GM13976 (cell line): ENCODE results near the gene CLEC4E.

Experiments used
- DNase-seq: peaks from one replicate; pipeline ENCODE4 v3.0.0; 2012; ENCODE audit warnings: low spot score
- CTCF ChIP-seq: IDR thresholded peaks from 2 replicates; pipeline ENCODE4 v1.5.1; 2012; ENCODE audit warnings: borderline replicate concordance, mild to moderate bottlenecking; ENCODE audit not compliant: insufficient read depth; ENCODE audit errors: extremely low read depth, missing control alignments, control extremely low read depth
- in situ Hi-C: fragments of 300-500 bp; cut with MboI; formaldehyde crosslinking; loops from one replicate; pipeline ENCODE4 v1.12.0; 2022; ENCODE audit warnings: low sequenced_read_pairs, mixed read lengths, inconsistent platforms; ENCODE audit not compliant: unreplicated experiment

The CLEC4E gene

DNA sequence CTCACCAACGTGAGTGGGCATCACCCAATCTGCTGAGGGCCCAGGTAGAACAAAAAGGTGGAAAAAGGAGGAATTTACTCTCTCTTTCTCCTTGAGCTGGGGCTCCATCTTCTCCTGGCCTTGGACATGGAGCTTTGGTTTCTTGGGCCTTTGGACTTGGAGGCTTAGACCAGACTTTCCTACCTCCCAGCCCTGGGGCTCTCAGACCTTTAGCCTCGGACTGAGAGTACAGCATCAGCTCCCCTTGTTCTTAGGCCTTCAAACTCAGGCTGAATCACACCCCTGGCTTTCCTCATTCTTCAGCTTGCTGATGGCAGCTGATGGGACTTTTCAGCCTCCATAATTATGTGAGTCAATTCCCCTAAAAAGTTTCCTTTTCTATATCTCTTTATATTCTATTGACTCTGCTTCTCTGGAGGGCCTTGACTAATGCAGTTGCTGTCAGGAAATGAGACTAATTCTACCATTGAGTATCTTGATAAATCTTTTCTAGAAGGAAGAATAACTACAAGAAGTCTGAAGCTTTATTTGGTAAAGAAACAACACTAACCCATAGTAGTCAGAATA lies 15.9 kb upstream of the CLEC4E start:
- DNase-seq: no peak
- TF ChIP-seq CTCF: no peak
- in situ Hi-C loops: no loop called here

DNA sequence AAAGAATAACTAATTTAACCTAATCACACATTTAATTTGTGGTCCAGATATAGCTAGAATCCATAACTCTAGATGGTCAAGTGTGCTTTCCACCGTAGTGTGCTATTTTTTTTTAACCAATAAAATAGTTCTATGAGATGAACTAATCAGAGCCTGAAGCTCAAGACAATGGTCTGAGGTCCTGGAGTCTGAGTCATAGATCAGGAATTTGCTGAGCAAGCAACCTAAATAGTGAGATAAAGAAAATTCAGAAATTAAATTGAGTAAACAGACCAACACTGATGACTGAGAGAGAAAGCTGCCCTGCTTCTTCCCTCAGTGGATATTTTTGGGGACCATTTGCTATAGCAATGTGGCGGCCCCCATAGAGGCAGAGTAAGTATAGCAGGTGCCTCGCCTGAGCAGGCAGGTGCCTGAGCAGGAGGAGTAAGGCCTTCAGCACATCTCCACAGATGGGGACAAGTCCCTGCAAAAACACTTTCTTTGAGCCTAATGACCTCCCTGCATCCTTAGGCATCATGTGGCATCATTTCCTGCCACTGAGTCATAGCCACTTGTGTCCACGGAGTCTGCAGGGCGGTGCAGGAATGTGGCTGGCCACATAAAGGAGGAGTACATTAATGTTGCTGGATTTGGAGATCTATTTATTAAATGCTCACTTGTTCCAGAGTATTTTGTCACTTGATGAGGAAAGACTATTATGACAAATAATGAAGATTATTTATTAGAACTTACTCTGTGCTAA lies 13.9 kb upstream of the CLEC4E start:
- in situ Hi-C loops: no loop called here
- TF ChIP-seq CTCF: no peak
- no peak for DNase-seq

DNA sequence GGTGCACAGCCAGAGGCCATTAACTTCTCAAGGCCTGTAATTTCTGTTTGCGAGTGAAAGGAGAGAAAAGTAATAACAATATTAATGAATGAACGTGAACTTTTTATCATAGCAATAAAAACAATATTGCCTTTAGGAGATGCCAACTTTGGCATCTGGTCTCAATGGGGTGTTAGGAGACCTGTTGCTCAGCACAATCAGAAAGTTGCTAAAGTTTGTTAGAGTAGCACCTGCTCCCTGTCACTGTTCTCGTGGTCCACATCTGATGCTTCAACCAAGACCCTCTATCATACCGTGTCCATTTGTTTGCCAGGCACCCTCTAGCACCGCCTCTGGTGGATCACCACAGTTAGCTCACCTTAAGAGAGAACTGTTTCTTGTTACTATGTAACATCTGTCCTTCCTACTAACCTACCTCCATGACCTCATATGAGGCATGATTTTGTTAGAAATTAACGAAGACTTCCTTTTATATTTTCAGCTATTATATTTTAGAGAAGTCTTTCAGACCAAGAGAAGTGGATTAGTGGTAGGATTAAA lies 12.5 kb upstream of the CLEC4E start:
- no peak for DNase-seq
- TF ChIP-seq CTCF: no peak
- in situ Hi-C loops: no loop called here

DNA sequence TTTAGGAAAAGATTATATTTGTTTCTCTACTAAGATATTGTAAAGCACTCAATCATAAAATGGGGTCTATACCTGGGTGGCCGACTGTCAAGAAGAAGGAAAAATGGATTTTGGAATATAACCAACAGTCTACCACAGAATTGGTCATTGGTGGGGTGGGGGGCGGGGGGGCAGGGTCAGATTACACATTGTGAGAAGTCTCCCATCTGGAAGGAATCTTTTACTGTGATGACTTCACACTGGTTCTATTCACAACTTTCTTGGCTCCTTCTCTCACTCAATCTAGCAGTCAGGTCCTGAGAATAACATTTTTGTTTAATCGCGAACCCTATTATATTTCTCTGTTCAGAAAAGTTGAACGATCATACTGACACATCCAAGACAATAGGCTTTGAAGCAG lies 8.7 kb upstream of the CLEC4E start:
- no peak for TF ChIP-seq CTCF
- in situ Hi-C loops: loop anchor here (25.0 kb wide), 1 partner anchor 338 kb away; no protein-coding TSS in a partner anchor
- DNase-seq: no peak

- no peak for TF ChIP-seq CTCF
- in situ Hi-C loops: loop anchor here (25.0 kb wide), 1 partner anchor 339 kb away; no protein-coding TSS in a partner anchor
- DNase-seq: no peak
Observed at GRCh38 chr12:8548192-8548591, 7.5 kb upstream of the CLEC4E start.

DNA sequence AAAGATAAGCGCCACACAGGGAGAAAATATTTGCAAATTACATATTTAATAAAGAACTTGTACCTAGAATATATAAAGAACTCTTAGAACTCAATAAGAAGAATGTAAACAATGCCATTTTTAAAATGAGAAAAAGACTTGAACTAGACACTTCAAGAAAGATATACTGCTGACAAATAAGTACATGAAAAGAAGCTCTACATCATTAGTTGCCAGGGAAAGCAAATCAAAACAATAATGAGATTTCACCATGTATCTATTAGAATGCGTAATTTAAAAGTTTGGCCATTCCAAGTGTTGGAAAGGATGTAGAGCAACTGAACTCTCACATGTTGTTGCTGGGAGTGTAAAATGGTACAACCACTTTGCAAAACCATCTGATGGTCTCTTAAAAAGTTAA lies 6.9 kb upstream of the CLEC4E start:
- no peak for DNase-seq
- in situ Hi-C loops: loop anchor here (25.0 kb wide), 1 partner anchor 340 kb away; no protein-coding TSS in a partner anchor
- no peak for TF ChIP-seq CTCF

DNA sequence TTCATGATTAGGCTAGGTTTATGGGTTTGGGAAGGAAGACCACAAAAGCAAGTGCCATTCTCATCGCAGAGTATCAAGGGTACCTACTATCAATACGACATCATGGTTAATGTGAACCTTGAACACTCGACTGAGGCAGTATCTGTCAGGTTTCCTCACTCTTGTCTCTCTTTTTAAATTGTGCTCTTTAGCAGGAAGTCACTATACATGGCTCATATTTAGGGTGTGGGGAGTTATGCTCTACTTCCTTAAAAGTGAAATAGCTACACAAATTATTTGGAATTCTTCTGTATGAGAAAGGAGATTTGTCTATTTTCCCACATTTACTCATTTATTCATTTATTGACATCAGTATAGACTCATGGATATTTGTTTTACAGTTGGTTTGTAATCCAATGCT lies 5.9 kb upstream of the CLEC4E start:
- no peak for DNase-seq
- in situ Hi-C loops: loop anchor here (25.0 kb wide), 1 partner anchor 341 kb away; no protein-coding TSS in a partner anchor
- no peak for TF ChIP-seq CTCF
